Effector memory CD4-positive, alpha-beta T cell (primary cell): Measurements from ENCODE around the gene CLRN3.

ENCODE experiments used
- DNase-seq, 3 donors: peaks; one replicate each; pipeline ENCODE4 v3.0.0-alpha.2; 2020
- H3K27ac ChIP-seq: 2 replicates; pipeline ENCODE4 v1.7.0; 2013; ENCODE audit warnings: mild to moderate bottlenecking, low read length, moderate library complexity; ENCODE audit not compliant: insufficient read depth, poor library complexity, severe bottlenecking
- H3K27me3 ChIP-seq: replicated peaks from 2 replicates; pipeline ENCODE4 v1.7.0; 2013; ENCODE audit warnings: mild to moderate bottlenecking, low read length; ENCODE audit not compliant: insufficient read depth, control insufficient read depth, poor library complexity, severe bottlenecking
- H3K36me3 ChIP-seq: 2 replicates; pipeline ENCODE4 v1.7.0; 2013; ENCODE audit warnings: mild to moderate bottlenecking, low read length, moderate library complexity; ENCODE audit not compliant: control insufficient read depth, insufficient read depth
- H3K4me1 ChIP-seq: 2 replicates; pipeline ENCODE4 v1.7.0; 2013; ENCODE audit warnings: low read length, mild to moderate bottlenecking; ENCODE audit not compliant: control insufficient read depth, insufficient read depth, poor library complexity, severe bottlenecking
- H3K4me3 ChIP-seq: 2 replicates; pipeline ENCODE4 v1.7.0; 2013; ENCODE audit warnings: low read length, low read depth, mild to moderate bottlenecking; ENCODE audit not compliant: insufficient read depth, poor library complexity, severe bottlenecking
- H3K9me3 ChIP-seq: 2 replicates; pipeline ENCODE4 v1.7.0; 2013; ENCODE audit warnings: mild to moderate bottlenecking, low read length, moderate library complexity; ENCODE audit not compliant: control insufficient read depth

The CLRN3 gene

GRCh38 chr10:127877116-127877515 is 15.6 kb downstream of the CLRN3 start:
- no peak for DNase-seq
- no peak overlapping the region for H3K4me3 ChIP-seq
- H3K9me3 ChIP-seq: no peaks in the 10 kb centered on the region
- no peaks in the 10 kb centered on the region for H3K4me1 ChIP-seq
- H3K36me3 ChIP-seq: no peaks in the 10 kb centered on the region
- H3K27me3 ChIP-seq: no peaks in the 10 kb centered on the region
- H3K27ac ChIP-seq: no peak overlapping the region

- H3K27me3 ChIP-seq: no peaks in the 10 kb centered on the region
- H3K4me3 ChIP-seq: no peak overlapping the region
Measured at GRCh38 chr10:127875916-127876315, 16.8 kb downstream of the CLRN3 start.

DNA sequence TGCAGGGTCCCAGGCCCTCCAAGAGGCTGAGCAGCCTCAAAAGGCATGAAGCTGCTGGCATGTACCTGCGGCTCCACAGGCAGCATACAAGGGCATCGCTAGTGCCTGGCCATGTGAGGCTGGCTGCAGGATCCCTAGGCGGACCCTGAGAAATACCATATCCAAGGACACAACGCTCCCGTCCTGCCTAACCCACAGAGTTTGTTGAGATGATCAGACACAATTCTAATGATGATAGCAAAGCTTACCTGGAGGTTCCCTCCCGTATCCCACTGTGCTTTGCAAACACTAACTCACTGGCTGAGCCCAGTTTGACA is 17.3 kb downstream of the CLRN3 start:
- Histone ChIP-seq H3K4me3 (no peak overlapping the region), H3K4me1 (no peaks in the 10 kb centered on the region), H3K9me3 (no peaks in the 10 kb centered on the region), H3K36me3 (no peaks in the 10 kb centered on the region), H3K27me3 (no peaks in the 10 kb centered on the region), H3K27ac (no peak overlapping the region)
- no peak for DNase-seq

More at GRCh38 chr10:127875916-127876315, 16.8 kb downstream of the CLRN3 start:
- Histone ChIP-seq H3K36me3 (no peaks in the 10 kb centered on the region), H3K9me3 (no peaks in the 10 kb centered on the region), H3K4me1 (no peaks in the 10 kb centered on the region), H3K27ac (no peak overlapping the region)
- no peak for DNase-seq

GRCh38 chr10:127874671-127875448 is 17.9 kb downstream of the CLRN3 start:
- H3K4me1 ChIP-seq: no peaks in the 10 kb centered on the region

GRCh38 chr10:127873901-127874470 is 18.8 kb downstream of the CLRN3 start:
- Histone ChIP-seq H3K4me1 (no peaks in the 10 kb centered on the region), H3K27ac (no peak overlapping the region), H3K27me3 (no peaks in the 10 kb centered on the region), H3K4me3 (no peak overlapping the region), H3K36me3 (no peaks in the 10 kb centered on the region), H3K9me3 (no peaks in the 10 kb centered on the region)
- DNase-seq: no peak

More at GRCh38 chr10:127874671-127875448, 17.9 kb downstream of the CLRN3 start:
- no peaks in the 10 kb centered on the region for H3K27me3 ChIP-seq
- H3K27ac ChIP-seq: no peak overlapping the region
- DNase-seq: no peak
- H3K36me3 ChIP-seq: no peaks in the 10 kb centered on the region
- H3K9me3 ChIP-seq: no peaks in the 10 kb centered on the region
- no peak overlapping the region for H3K4me3 ChIP-seq

GRCh38 chr10:127872871-127873600 is 19.7 kb downstream of the CLRN3 start:
- no peak for DNase-seq

GRCh38 chr10:127872011-127872761 is 20.6 kb downstream of the CLRN3 start:
- H3K36me3 ChIP-seq: no peaks in the 10 kb centered on the region
- H3K9me3 ChIP-seq: no peaks in the 10 kb centered on the region
- no peak for DNase-seq
- H3K4me1 ChIP-seq: no peaks in the 10 kb centered on the region
- no peak overlapping the region for H3K27ac ChIP-seq
- H3K27me3 ChIP-seq: no peaks in the 10 kb centered on the region
- no peak overlapping the region for H3K4me3 ChIP-seq

More at GRCh38 chr10:127872871-127873600, 19.7 kb downstream of the CLRN3 start:
- H3K36me3 ChIP-seq: no peaks in the 10 kb centered on the region
- no peak overlapping the region for H3K4me3 ChIP-seq
- no peaks in the 10 kb centered on the region for H3K9me3 ChIP-seq
- no peaks in the 10 kb centered on the region for H3K27me3 ChIP-seq
- no peaks in the 10 kb centered on the region for H3K4me1 ChIP-seq
- H3K27ac ChIP-seq: no peak overlapping the region

DNA sequence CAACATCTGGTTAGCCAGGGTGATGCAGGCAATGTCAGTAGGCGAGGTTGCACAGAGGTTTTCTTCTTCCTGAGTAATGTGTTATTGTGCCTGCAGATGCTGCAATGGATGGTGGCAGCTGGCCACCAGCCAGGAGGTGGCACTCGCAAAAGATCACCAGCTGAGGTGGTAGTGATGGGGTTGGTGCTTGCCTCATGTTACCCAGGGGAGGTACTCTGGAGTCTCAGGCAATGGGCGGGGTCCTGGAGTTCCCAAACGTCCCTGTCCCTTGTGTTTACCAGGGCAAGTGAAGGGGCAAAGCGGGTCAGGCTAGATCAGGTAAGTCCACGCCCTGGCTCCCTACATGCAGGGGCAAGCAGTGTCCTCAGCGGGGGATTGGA is 21.1 kb downstream of the CLRN3 start:
- H3K36me3 ChIP-seq: no peaks in the 10 kb centered on the region
- H3K27ac ChIP-seq: no peak overlapping the region
- no peaks in the 10 kb centered on the region for H3K27me3 ChIP-seq
- no peak for DNase-seq
- no peaks in the 10 kb centered on the region for H3K9me3 ChIP-seq
- H3K4me3 ChIP-seq: no peak overlapping the region
- no peaks in the 10 kb centered on the region for H3K4me1 ChIP-seq

DNA sequence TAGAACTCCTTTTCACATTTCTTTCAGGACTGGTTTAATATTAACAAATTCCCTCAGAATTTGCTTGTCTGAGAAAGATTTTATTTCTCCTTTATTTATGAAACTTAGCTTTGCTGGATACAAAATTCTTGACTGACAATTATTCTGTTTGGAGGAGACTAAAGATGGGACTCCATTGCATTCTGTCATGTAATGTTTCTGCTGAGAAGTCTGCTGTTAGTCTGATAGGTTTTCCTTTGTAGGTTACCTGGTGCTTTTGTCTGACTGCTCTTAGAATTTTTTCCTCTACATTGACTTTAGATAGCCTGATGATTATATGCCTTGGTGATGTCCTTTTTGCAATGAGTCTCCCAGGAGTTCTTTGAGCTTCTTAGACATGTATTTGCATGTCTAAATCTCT is 23.4 kb downstream of the CLRN3 start:
- H3K9me3 ChIP-seq: no peaks in the 10 kb centered on the region
- no peaks in the 10 kb centered on the region for H3K27me3 ChIP-seq
- no peak overlapping the region for H3K4me3 ChIP-seq
- no peaks in the 10 kb centered on the region for H3K4me1 ChIP-seq
- no peaks in the 10 kb centered on the region for H3K36me3 ChIP-seq
- no peak for DNase-seq
- no peak overlapping the region for H3K27ac ChIP-seq
